PC-9 (cell line): Measurements from ENCODE around the gene FOXD2. TPM values are rescaled to one million over a fixed set of nuclear protein-coding genes. Genes with fewer than 3 reads are reported as not detected.

ENCODE experiments used
- BruUV-seq: library from RNA; stranded (reverse); fragments of 400-500 nt; replicated peaks from 2 replicates; lab custom pipeline; 2021; lab: Mats Ljungman, UMichigan
- CTCF ChIA-PET: fragments of 300-600 bp; sonication (Branson Sonifier 250); formaldehyde crosslinking; loops from one replicate; lab custom pipeline; 2022; ENCODE audit warnings: antibody characterized with exemption; lab: Charles Lee
- POLR2A ChIA-PET: fragments of 300-600 bp; sonication (Branson Sonifier 250); formaldehyde crosslinking; loops from one replicate; lab custom pipeline; 2022; ENCODE audit warnings: antibody characterized with exemption; ENCODE audit not compliant: unreplicated experiment; lab: Charles Lee
- DNase-seq, 2 experiments: peaks; one replicate each; pipeline versions ENCODE4 v3.0.0 to v3.0.0-alpha.2; 2015 to 2022; ENCODE audit warnings: mixed read lengths in 1 of 2
- H2AFZ ChIP-seq: fragments of 200-600 bp; sonication (generic); 2 replicates; pipeline ENCODE4 v1.8.1; 2017; ENCODE audit warnings: antibody characterized with exemption
- H3F3A ChIP-seq: fragments of 200-600 bp; sonication (generic); 2 replicates; pipeline ENCODE4 v1.8.1; 2017; ENCODE audit warnings: antibody characterized with exemption, mild to moderate bottlenecking, low read depth; ENCODE audit not compliant: insufficient read depth
- H3K27ac ChIP-seq: fragments of 200-600 bp; sonication (generic); 2 replicates; pipeline ENCODE4 v1.6.1; 2016; ENCODE audit warnings: mixed run types
- H3K27me3 ChIP-seq: fragments of 200-600 bp; sonication (generic); 2 replicates; pipeline ENCODE4 v1.6.1; 2016; ENCODE audit warnings: low read depth, mixed run types; ENCODE audit not compliant: insufficient read depth
- H3K36me3 ChIP-seq: fragments of 200-600 bp; sonication (generic); 2 replicates; pipeline ENCODE4 v1.6.1; 2016; ENCODE audit warnings: low read depth, mixed run types
- H3K4me1 ChIP-seq: fragments of 200-600 bp; sonication (generic); replicated peaks from 2 replicates; pipeline ENCODE4 v1.6.1; 2016; ENCODE audit warnings: mixed run types; ENCODE audit not compliant: insufficient read depth
- H3K4me2 ChIP-seq: fragments of 200-600 bp; sonication (generic); 2 replicates; pipeline ENCODE4 v1.6.1; 2017; ENCODE audit warnings: mixed run types
- H3K4me3 ChIP-seq: fragments of 200-600 bp; sonication (generic); 2 replicates; pipeline ENCODE4 v1.6.1; 2016; ENCODE audit warnings: mixed run types
- H3K79me2 ChIP-seq: fragments of 200-600 bp; sonication (generic); 2 replicates; pipeline ENCODE4 v1.6.1; 2017; ENCODE audit warnings: low read depth, mixed run types
- H3K9me2 ChIP-seq: fragments of 200-600 bp; sonication (generic); 2 replicates; pipeline ENCODE4 v1.8.1; 2017; ENCODE audit warnings: mild to moderate bottlenecking; ENCODE audit not compliant: insufficient read depth
- H3K9me3 ChIP-seq: fragments of 200-600 bp; sonication (generic); 2 replicates; pipeline ENCODE4 v1.8.1; 2016; ENCODE audit warnings: low read depth; ENCODE audit not compliant: insufficient read depth
- H4K20me1 ChIP-seq: fragments of 200-600 bp; sonication (generic); 2 replicates; pipeline ENCODE4 v1.8.1; 2017; ENCODE audit not compliant: insufficient read depth
- EZH2 ChIP-seq: fragments of 200-600 bp; sonication (generic); IDR thresholded peaks from 2 replicates; pipeline ENCODE4 v1.8.0; 2017; ENCODE audit warnings: antibody characterized with exemption, low read depth
- intact Hi-C: fragments of 100-400 bp; cut with micrococcal nuclease; formaldehyde crosslinking; loops from one replicate; pipeline ENCODE4 v1.10.0; 2022; ENCODE audit not compliant: unreplicated experiment
- total RNA-seq: library from RNA; stranded (reverse); gene quantifications from 2 replicates; pipeline ENCODE4 v1.2.3, GENCODE V29; 2021
- TF ChIP-seq, protein P1 (sequence below): fragments of 200-600 bp; sonication (generic); conservative IDR thresholded peaks from 2 replicates; pipeline ENCODE4 v1.6.1; 2017; ENCODE audit warnings: mixed run types, antibody characterized with exemption, mild to moderate bottlenecking, moderate library complexity

Gene FOXD2
- total RNA-seq, 1 experiment from 2014 or later, result 0.35 TPM

GRCh38 chr1:47431534-47431933, 6.3 kb upstream of the FOXD2 start:
- POLR2A ChIA-PET, result interaction anchor here (0.6 kb wide), 1 partner anchor 804 kb away, joined by 8 read pairs; no protein-coding TSS in a partner anchor
- no peak overlapping the region for H3K4me2 ChIP-seq
- DNase-seq, result no peak

DNA sequence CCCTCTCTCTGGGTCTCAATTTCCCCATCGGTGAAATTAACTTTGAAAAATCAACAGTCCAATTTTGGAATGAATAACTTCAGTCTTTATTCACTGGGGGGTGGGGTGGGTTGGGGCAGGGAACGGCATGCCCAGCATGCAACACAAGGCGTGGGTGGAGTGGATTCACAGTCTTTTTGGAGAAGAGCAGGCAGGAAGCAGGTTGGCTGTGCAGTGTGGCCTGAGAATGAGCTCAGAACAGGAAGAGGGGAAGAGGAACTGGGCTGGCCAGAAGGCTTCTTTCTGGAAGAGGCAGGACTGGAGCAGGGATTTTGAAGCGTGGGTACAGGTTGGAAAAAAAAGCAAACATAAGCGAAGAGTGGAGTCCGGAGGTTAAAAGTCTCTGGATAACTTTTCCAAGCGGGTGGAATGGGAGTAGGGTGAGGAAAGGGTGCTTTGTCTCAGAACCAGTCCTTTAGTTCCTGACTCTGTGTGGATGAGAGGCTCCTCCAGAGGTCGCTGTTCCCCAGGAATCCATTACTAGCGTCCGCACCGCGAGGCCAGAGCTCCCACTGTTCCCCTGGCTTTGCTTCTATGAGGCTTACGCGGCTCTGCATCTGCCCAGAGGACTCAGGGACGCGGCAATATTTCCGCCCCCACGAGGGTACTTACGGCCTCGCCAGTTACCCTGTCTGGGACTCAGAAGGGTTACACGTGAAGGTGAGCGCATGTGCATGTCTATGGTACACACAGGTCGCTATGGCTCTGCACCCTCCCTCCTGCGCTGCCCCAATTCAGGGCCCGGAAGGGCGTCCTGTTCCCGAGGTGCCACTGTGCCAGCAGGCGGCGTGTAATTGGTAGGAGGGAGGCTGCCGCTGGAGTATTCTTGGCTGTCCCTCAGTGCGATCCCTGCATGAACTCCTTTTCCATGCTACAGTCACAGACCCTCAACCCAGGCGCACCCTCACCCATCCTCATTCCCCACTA, 5.5 kb upstream of the FOXD2 start:
- Histone ChIP-seq H3K79me2 (peaks cover 8% of the 10 kb centered on the region), H3K9me2 (no peaks in the 10 kb centered on the region), H3K27me3 (no peaks in the 10 kb centered on the region), H3K36me3 (no peaks in the 10 kb centered on the region), H3K4me3 (no peak overlapping the region), H3K27ac (no peak overlapping the region), H3K4me1 (0 out of 2 replicates have a peak, but pooled peaks cover 6% of the 10 kb centered on the region), H3F3A (peaks cover 3% of the 10 kb centered on the region; the same call in 1 of the 2 replicates), H3K9me3 (no peaks in the 10 kb centered on the region), H4K20me1 (no peaks in the 10 kb centered on the region), H2AFZ (no peak overlapping the region), H3K4me2 (no peak overlapping the region)
- TF ChIP-seq, protein P1, sequence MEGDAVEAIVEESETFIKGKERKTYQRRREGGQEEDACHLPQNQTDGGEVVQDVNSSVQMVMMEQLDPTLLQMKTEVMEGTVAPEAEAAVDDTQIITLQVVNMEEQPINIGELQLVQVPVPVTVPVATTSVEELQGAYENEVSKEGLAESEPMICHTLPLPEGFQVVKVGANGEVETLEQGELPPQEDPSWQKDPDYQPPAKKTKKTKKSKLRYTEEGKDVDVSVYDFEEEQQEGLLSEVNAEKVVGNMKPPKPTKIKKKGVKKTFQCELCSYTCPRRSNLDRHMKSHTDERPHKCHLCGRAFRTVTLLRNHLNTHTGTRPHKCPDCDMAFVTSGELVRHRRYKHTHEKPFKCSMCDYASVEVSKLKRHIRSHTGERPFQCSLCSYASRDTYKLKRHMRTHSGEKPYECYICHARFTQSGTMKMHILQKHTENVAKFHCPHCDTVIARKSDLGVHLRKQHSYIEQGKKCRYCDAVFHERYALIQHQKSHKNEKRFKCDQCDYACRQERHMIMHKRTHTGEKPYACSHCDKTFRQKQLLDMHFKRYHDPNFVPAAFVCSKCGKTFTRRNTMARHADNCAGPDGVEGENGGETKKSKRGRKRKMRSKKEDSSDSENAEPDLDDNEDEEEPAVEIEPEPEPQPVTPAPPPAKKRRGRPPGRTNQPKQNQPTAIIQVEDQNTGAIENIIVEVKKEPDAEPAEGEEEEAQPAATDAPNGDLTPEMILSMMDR, result no peak
- no peak for TF ChIP-seq EZH2
- intact Hi-C loops, result no loop called here
- BruUV-seq, result no TSS peak
- ChIA-PET POLR2A (no interaction called here), CTCF (interaction anchor here (0.7 to 1.2 kb wide), 2 partner anchors 32 to 242 kb away, joined by 3 read pairs; partner anchors contain the start of gene PDZK1IP1)
- DNase-seq, result no peak

More at GRCh38 chr1:47431534-47431933, 6.3 kb upstream of the FOXD2 start:
- CTCF ChIA-PET, result interaction anchor here (0.6 to 1.2 kb wide), 4 partner anchors 31 to 291 kb away, joined by 3 to 5 read pairs (median 3); partner anchors contain the start of gene PDZK1IP1
- no peaks in the 10 kb centered on the region for H3K9me2 ChIP-seq
- TF ChIP-seq, protein P1, result no peak
- TF ChIP-seq EZH2, result no peak
- H3F3A ChIP-seq, result no peaks in the 10 kb centered on the region
- H4K20me1 ChIP-seq, result no peaks in the 10 kb centered on the region
- H3K79me2 ChIP-seq, result peaks cover 8% of the 10 kb centered on the region
- H3K27ac ChIP-seq, result no peak overlapping the region
- H2AFZ ChIP-seq, result no peak overlapping the region
- 0 out of 2 replicates have a peak, but pooled peaks cover 6% of the 10 kb centered on the region for H3K4me1 ChIP-seq
- no peaks in the 10 kb centered on the region for H3K27me3 ChIP-seq
- no peak overlapping the region for H3K4me3 ChIP-seq
- BruUV-seq, result no TSS peak
- H3K36me3 ChIP-seq, result no peaks in the 10 kb centered on the region
- intact Hi-C loops, result no loop called here
- no peaks in the 10 kb centered on the region for H3K9me3 ChIP-seq

DNA sequence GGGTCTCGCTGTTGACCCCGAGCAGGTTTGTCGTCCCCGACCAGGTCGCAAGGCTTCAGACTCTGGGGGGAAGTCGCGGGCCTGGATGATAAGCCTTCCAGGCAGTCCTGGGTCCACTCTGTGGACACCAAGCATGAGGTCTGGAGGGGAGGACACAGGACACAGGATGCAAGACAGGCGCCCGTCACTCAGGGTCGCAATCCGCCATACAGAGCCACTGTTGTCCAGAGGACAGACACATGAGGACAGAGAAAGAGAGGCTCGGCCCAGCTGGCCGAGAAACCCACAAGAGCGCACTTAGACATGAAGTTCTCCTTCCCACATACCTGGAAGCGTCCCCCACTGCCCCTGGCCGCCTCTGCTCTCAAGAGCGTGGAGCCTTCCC, 4.8 kb upstream of the FOXD2 start:
- TF ChIP-seq EZH2, result no peak
- TF ChIP-seq, protein P1, result no peak
- H3K27ac ChIP-seq, result no peak overlapping the region
- H3K4me2 ChIP-seq, result no peak overlapping the region
- intact Hi-C loops, result no loop called here
- no peaks in the 10 kb centered on the region for H3K36me3 ChIP-seq
- ChIA-PET POLR2A (no interaction called here), CTCF (no interaction called here)
- H3K9me3 ChIP-seq, result no peaks in the 10 kb centered on the region
- H3K9me2 ChIP-seq, result no peaks in the 10 kb centered on the region
- H4K20me1 ChIP-seq, result no peaks in the 10 kb centered on the region
- H3K79me2 ChIP-seq, result peaks cover 8% of the 10 kb centered on the region
- peaks cover 3% of the 10 kb centered on the region; the same call in 1 of the 2 replicates for H3F3A ChIP-seq
- H3K27me3 ChIP-seq, result no peaks in the 10 kb centered on the region
- H3K4me1 ChIP-seq, result 0 out of 2 replicates have a peak, but pooled peaks cover 6% of the 10 kb centered on the region
- no peak overlapping the region for H2AFZ ChIP-seq
- DNase-seq, result no peak
- BruUV-seq, result no TSS peak
- H3K4me3 ChIP-seq, result no peak overlapping the region
